Muscle layer of colon (tissue), 2 donors: Measurements from ENCODE around the gene TWIST2.

Experiments
- H3K27ac ChIP-seq: one replicate; pipeline ENCODE4 v1.7.0; 2013; ENCODE audit warnings: low read depth, mild to moderate bottlenecking, low read length, moderate library complexity
- H3K27me3 ChIP-seq, 2 donors: one replicate each; pipeline ENCODE4 v1.7.0; 2013; ENCODE audit warnings: low read length in 2 of 2, mild to moderate bottlenecking in 2 of 2; ENCODE audit not compliant: insufficient read depth in 2 of 2, control insufficient read depth in 1 of 2
- H3K36me3 ChIP-seq: one replicate; pipeline ENCODE4 v1.7.0; 2013; ENCODE audit warnings: mild to moderate bottlenecking, low read length; ENCODE audit not compliant: insufficient read depth
- H3K4me1 ChIP-seq: one replicate; pipeline ENCODE4 v1.7.0; 2013; ENCODE audit warnings: mild to moderate bottlenecking, low read length; ENCODE audit not compliant: insufficient read depth
- H3K4me3 ChIP-seq, 2 donors: one replicate each; pipeline ENCODE4 v1.7.0; 2013; ENCODE audit warnings: low read length in 2 of 2, low read depth in 1 of 2, mild to moderate bottlenecking in 1 of 2, moderate library complexity in 1 of 2
- H3K9ac ChIP-seq: one replicate; pipeline ENCODE4 v1.7.0; 2013; ENCODE audit warnings: low read length
- H3K9me3 ChIP-seq: one replicate; pipeline ENCODE4 v1.7.0; 2013; ENCODE audit warnings: mild to moderate bottlenecking, low read length
- donor health status: abdominal sarcoma.
- donor health status: Adenocarcinoma of cecum.

The TWIST2 gene

DNA sequence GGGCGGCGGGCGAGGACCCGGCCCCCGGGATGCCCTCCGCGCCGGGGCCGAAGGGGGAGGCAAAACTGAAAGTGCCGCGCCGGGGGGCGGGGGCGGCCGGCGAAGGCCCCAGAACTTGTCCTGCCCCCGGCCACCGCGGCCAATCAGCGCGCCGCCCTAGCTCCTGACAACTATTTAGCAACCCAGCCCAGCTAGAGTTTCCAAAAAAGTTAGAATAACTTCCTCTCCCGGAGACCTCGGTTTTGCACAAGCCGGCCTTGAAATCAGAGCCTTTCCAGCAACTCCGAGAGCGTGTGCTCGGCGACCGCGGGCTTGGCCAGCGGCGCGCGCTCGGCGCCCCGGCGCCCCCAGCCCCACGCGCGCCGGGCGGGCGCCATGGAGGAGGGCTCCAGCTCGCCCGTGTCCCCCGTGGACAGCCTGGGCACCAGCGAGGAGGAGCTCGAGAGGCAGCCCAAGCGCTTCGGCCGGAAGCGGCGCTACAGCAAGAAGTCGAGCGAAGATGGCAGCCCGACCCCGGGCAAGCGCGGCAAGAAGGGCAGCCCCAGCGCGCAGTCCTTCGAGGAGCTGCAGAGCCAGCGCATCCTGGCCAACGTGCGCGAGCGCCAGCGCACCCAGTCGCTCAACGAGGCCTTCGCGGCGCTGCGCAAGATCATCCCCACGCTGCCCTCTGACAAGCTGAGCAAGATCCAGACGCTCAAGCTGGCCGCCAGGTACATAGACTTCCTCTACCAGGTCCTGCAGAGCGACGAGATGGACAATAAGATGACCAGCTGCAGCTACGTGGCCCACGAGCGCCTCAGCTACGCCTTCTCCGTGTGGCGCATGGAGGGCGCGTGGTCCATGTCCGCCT lies at the start of gene TWIST2:
Gene TWIST2 (plus strand): TSS at position 245 of the 850 bp plus-strand sequence. CDS start 131 bp downstream, at position 376.
- H3K4me1 ChIP-seq = no peaks in the 10 kb centered on the region
- no peaks in the 10 kb centered on the region for H3K9me3 ChIP-seq
- H3K4me3 ChIP-seq = peak within 1 kb of the TSS; percentile 70 to 75
- no peaks in the 10 kb centered on the region for H3K36me3 ChIP-seq
- peak within 1 kb of the TSS; percentile 80 for H3K27ac ChIP-seq
- H3K9ac ChIP-seq = no peak within 1 kb of the TSS
- H3K27me3 ChIP-seq = peaks cover 0 to 23% of the 10 kb centered on the region in 2 donors

DNA sequence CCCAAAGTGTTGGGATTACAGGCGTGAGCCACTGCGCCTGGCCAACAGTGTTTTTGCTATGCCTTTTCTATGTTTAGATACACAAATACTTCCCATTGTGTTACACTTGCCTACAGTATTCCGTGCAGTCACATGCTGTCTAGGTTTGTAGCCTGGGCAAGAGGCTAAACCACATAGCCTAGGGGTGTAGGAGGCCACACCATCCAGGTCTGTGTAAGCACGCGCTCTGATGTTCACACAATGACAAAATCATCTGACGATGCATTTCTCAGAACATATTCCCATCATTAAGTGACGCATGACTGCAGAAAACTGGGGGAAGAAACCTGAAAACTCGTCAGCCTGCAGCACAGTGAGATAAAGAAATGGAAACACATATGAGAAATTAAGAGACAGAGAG lies 46.1 kb upstream of the TWIST2 start:
- Histone ChIP-seq H3K4me3 (no peak overlapping the region), H3K36me3 (no peaks in the 10 kb centered on the region), H3K9me3 (no peaks in the 10 kb centered on the region), H3K27ac (no peak overlapping the region), H3K27me3 (no peaks in the 10 kb centered on the region), H3K9ac (no peak overlapping the region), H3K4me1 (no peaks in the 10 kb centered on the region)

DNA sequence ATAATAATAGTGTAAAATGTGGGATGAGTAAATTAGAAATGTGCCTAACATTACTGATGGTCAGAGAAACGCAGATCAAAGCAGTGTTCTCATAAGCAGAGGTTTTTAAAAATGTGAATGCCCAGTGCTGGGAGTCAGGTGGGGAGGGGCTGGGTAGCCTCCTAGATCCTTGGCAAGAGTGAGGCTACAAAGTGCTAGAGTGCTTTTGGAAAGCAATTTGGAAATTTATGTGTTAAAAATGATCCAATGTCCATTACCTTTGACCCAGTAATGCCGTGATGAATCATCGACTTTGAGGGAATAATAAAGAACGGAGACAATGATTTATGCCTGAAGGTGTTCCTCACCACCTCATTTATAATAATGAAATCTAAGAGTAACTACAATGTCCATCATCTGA lies 44.9 kb upstream of the TWIST2 start:
- no peak overlapping the region for H3K4me3 ChIP-seq
- H3K36me3 ChIP-seq = no peaks in the 10 kb centered on the region
- H3K27me3 ChIP-seq = no peaks in the 10 kb centered on the region
- H3K9me3 ChIP-seq = no peaks in the 10 kb centered on the region
- H3K27ac ChIP-seq = no peak overlapping the region
- H3K4me1 ChIP-seq = no peaks in the 10 kb centered on the region
- H3K9ac ChIP-seq = no peak overlapping the region

DNA sequence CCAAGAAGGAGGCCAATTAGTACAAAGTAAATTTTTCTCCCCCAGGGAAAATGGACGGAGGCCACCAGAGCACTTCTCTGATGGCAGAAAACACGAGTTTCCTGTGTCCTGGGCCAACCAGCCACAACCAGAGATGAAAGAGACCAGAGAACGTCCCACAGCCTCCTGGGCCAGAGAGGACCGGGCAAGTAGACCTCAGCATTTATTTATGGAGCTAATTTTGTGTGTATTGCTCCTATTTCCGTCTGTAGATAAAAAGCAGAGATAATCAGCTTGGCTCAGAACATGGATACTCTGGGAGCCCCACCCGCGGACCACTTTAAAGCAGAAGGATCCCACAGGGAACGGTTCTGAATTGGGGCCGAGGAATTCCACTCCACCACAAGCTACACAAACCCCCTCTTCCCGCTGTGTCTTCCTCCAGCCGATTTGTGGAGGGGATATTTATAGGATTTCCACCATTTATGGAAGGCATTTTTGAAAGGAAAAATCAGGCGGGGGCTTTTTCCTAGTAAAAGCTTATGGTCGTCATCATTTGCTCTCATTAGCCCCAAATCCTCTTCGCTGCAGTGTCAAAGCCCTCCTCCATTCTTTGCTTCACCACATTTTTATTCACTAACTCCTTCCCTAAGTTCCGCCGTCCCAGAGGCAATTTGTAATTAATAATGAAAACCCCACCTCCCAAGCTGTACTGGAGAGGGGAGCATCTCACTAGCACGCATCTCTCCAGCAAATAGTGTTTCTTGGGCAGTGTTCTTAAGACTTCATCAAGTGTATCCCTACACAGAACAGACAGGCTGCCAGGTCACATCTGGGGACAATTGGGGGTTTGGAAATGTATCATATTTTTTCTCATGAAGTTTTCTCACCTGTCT lies 43.7 kb upstream of the TWIST2 start:
- H3K27me3 ChIP-seq = no peaks in the 10 kb centered on the region
- H3K27ac ChIP-seq = no peak overlapping the region
- no peak overlapping the region for H3K9ac ChIP-seq
- no peaks in the 10 kb centered on the region for H3K36me3 ChIP-seq
- H3K9me3 ChIP-seq = no peaks in the 10 kb centered on the region
- H3K4me1 ChIP-seq = no peaks in the 10 kb centered on the region
- no peak overlapping the region for H3K4me3 ChIP-seq

DNA sequence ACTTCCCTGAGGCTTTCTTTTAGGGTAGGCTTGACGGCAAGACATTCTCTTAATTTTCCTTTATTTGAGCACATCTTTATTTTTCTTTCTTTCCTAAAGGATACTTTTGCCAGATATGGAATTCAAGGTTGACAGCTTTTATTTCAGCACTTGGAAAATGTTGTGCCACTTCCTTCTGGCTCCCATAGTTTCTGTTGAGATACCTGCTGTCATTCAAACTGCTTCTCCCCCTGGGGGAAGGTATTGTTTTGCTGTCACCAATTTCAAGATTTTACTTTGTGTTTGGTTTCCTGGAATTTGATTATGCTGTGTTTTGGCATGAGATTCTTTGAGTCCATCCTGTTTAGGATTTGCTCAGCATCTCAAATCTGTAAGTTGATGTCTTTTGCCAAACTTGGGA lies 39.1 kb upstream of the TWIST2 start:
- Histone ChIP-seq H3K4me1 (no peaks in the 10 kb centered on the region), H3K27me3 (no peaks in the 10 kb centered on the region), H3K36me3 (no peaks in the 10 kb centered on the region), H3K27ac (no peak overlapping the region), H3K9me3 (no peaks in the 10 kb centered on the region), H3K9ac (no peak overlapping the region), H3K4me3 (no peak overlapping the region)

DNA sequence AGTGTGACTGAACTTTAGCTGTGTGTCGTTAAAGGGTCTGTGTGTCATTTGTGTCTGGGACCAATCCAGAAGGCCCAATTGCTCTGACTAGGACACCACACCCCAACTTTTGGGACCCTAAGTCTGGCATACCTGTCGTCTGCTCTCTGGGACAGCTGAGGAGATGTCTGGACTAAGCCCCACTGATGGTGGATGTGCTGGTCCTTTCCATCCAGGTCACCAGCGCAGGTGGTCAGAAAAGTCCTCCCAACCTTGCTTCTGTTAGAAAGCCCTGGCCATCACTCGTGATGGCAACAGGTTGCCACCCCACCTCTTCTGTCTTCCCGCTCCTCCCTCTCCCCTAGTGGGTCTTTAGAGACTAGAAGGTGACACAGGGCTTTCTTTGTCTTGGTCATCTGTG lies 37.6 kb upstream of the TWIST2 start:
- no peak overlapping the region for H3K4me3 ChIP-seq
- no peaks in the 10 kb centered on the region for H3K9me3 ChIP-seq
- H3K4me1 ChIP-seq = no peaks in the 10 kb centered on the region
- H3K27me3 ChIP-seq = no peaks in the 10 kb centered on the region
- no peak overlapping the region for H3K9ac ChIP-seq
- no peak overlapping the region for H3K27ac ChIP-seq
- H3K36me3 ChIP-seq = no peaks in the 10 kb centered on the region

DNA sequence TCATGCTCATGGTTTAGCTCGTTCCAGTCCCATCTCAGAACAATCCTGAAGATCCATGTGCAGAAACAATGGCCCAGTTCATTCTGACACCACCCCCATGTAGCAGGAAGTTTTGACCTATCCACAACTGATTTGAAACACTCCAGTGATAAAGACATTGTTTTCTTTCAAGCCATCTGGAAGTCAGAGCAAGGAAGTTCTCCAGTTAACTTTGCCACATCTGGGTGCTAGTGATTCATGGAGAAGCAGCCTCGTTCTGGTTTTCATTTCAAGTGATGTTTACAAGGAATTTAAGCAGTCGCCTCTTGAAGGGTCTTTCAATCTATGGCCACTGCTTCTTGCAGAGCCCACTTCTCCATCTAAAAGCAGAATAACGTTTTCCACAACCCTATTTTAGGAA lies 36.6 kb upstream of the TWIST2 start:
- H3K4me3 ChIP-seq = no peak overlapping the region
- H3K4me1 ChIP-seq = no peaks in the 10 kb centered on the region
- no peak overlapping the region for H3K9ac ChIP-seq

DNA sequence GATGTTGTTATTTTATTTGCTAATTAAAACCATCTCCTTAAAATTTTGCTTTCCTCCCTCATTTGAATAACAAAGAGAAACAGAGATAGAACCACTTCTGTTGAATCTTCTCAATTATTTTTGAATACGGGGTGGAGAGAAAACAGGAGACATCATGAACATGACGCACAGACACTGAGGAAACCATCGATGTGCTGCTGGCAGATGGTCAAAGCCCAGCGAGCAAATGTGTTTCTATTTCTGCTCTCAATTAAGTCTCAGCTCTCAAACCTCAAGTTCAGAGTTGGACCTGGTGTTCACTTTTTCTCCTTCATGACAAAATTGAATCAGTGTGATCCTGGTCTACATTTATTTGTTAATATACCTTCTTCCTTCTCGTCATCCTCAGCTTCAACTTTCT lies 36.1 kb upstream of the TWIST2 start:
- no peaks in the 10 kb centered on the region for H3K36me3 ChIP-seq
- H3K27ac ChIP-seq = no peak overlapping the region
- H3K9ac ChIP-seq = no peak overlapping the region
- H3K27me3 ChIP-seq = no peaks in the 10 kb centered on the region
- no peaks in the 10 kb centered on the region for H3K4me1 ChIP-seq
- no peak overlapping the region for H3K4me3 ChIP-seq
- H3K9me3 ChIP-seq = no peaks in the 10 kb centered on the region

More for the DNA sequence above, 36.6 kb upstream of the TWIST2 start:
- no peaks in the 10 kb centered on the region for H3K9me3 ChIP-seq
- H3K27me3 ChIP-seq = no peaks in the 10 kb centered on the region
- H3K27ac ChIP-seq = no peak overlapping the region
- H3K36me3 ChIP-seq = no peaks in the 10 kb centered on the region

DNA sequence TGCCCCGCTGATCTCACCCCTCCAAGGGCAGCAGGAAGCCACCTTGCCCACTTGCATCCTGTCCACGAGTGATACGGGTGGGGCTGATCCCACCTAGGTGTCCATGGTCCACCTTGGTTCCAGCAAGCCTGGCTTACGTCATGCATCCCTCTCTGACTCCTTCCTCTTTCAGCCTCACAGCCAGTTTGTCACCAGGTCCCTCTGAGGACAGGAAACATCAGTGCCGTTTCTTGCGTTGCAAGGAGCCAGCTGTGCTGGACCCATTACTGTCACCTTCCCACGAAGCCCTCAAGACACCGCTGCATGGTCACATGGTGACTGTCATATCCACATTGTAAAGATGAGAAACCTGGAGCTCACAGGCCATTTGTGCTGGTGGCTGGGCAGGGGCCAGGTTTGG lies 34.8 kb upstream of the TWIST2 start:
- no peak overlapping the region for H3K4me3 ChIP-seq
- no peak overlapping the region for H3K27ac ChIP-seq
- no peaks in the 10 kb centered on the region for H3K27me3 ChIP-seq
- no peaks in the 10 kb centered on the region for H3K4me1 ChIP-seq
- no peak overlapping the region for H3K9ac ChIP-seq
- H3K36me3 ChIP-seq = no peaks in the 10 kb centered on the region
- H3K9me3 ChIP-seq = no peaks in the 10 kb centered on the region

DNA sequence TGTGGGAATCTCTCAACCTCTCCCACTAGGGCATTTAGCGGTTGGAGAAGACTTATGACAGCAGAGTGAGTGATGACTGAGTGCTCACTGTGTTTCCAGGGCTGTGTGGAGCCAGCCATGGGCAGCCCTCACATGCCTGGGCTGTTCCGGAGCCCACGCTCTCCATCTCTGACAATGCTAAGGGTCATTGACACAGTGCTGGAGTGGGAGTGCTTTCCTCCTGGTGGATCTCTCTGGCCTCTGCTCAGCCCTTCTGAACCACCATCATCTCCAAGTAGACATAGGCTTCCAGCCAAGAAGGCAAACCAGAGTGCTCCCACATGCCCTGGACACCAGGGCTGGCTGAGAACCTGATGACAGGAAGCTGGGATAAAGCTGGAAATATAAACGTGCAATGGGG lies 33.1 kb upstream of the TWIST2 start:
- no peak overlapping the region for H3K9ac ChIP-seq
- H3K9me3 ChIP-seq = no peaks in the 10 kb centered on the region
- H3K27ac ChIP-seq = no peak overlapping the region
- no peak overlapping the region for H3K4me3 ChIP-seq
- H3K4me1 ChIP-seq = no peaks in the 10 kb centered on the region
- no peaks in the 10 kb centered on the region for H3K36me3 ChIP-seq
- no peaks in the 10 kb centered on the region for H3K27me3 ChIP-seq

DNA sequence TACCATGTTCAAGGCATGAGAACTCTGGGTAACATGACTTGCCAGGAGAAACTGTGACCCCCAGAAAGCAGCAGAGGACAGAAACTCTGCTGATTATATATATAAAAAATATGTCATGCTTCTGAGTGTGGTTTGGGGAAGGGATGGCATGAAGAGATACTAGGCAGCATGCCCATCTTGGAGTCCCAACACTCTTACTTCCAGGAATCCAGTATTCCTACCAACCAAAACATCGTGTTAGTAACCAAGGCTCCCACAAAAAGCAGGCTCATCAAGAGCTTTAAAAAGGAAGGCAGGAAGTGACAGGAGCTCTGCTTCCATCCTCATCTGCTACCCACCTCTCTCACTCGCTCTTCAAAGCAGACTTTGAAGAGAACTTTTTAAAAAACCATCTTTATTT lies 31.6 kb upstream of the TWIST2 start:
- no peak overlapping the region for H3K27ac ChIP-seq
- H3K27me3 ChIP-seq = no peaks in the 10 kb centered on the region
- H3K9me3 ChIP-seq = no peaks in the 10 kb centered on the region
- no peaks in the 10 kb centered on the region for H3K36me3 ChIP-seq
- H3K4me3 ChIP-seq = no peak overlapping the region
- no peak overlapping the region for H3K9ac ChIP-seq
- H3K4me1 ChIP-seq = no peaks in the 10 kb centered on the region
